Activated CD4-positive, alpha-beta T cell treated with anti-CD3 and anti-CD28 coated beads, Interleukin-2, amount 50 U/mL, for 4 hours (primary cell): ENCODE results near the gene TTLL6.
"Not testable (repeated sequence)": the region's sequence is repeated elsewhere in the genome, so short reads cannot be mapped to it uniquely, and the experiment has no call there.

Source experiments
- DNase-seq, 2 experiments: peaks; one replicate each; pipeline ENCODE4 v3.0.0-alpha.2; 2020

Gene TTLL6

DNA sequence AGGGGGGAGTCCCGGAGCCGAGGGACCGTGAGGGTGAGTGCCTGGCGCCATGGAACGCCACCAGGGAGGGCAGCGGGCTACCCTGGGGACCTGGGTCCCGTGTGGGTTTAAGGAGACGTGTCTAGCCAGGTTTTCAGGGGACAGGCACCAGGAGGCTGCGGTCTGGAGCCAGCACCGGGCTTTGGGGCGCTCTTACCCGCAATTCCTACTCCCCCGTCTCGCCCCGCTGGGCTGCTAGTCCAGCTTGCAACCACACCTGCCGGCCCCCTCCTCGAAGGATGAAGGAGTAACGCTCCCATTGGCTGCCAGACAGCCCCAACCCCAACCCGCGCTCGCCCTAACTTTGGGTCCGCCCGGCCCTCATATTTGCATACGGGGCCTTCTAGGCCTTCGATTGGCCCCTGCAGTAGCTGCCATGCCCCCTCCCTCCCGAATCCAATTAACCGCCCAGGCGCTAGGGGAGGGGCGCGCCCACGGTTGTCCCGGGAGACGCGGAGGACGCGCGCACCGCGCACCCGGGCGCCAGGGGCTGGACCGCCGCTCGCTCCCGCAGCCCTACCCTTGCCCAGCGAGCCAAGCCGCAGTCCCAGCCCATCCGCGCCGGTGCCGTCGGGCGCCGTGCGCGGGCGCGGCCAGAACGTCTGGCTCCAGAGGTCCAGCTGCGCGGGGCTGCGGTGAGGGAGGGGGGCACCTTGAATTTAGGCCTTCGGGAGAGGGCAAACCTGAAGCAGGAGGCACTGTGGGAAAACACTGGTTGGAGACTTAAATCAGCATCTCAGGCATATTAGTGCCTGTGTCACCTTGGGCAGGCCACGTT, at the start of gene TTLL6:
TSS of gene TTLL6 (minus strand) at position 456 of the 817 bp plus-strand sequence. CDS start at position 299, 157 bp downstream.
- DNase-seq: peak; percentile 71 to 72

- no peak for DNase-seq
These were observed 43.4 kb upstream of the TTLL6 start for GRCh38 chr17:48860456-48860855.

GRCh38 chr17:48860034-48860433, 43.0 kb upstream of the TTLL6 start:
- no peak for DNase-seq

DNA sequence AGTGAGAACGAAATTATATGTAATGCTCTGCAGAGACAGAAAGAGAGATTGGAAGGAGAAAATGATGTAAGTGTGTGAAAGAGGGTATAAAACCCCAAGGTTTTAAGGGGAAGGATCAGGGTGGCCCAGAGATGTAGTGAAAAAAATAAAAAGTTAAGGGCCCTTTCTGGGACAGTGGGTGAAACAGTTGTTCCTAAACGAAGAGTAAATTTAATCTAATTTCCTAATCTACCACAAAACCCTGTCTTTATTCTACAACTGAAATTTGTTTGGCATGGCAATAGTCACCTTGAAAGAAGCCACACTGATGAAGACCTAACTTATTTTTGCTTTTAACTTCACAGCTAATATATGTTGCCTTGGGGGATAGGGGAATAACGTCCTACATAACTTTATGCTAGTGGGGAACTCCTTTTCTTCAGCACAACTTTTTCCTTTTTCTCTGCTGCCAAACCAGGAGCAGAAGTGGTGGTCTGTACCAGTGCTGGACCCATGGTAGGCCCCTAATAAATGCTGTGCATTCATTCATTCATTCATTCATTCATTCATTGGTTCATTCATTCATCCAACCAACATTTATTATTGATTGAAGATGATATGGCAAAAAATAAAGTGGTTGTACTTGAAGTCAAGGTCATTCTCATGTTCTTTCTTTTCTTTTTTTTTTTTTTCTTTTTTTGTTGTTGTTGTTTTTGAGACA, 39.2 kb upstream of the TTLL6 start:
- no peak for DNase-seq

DNA sequence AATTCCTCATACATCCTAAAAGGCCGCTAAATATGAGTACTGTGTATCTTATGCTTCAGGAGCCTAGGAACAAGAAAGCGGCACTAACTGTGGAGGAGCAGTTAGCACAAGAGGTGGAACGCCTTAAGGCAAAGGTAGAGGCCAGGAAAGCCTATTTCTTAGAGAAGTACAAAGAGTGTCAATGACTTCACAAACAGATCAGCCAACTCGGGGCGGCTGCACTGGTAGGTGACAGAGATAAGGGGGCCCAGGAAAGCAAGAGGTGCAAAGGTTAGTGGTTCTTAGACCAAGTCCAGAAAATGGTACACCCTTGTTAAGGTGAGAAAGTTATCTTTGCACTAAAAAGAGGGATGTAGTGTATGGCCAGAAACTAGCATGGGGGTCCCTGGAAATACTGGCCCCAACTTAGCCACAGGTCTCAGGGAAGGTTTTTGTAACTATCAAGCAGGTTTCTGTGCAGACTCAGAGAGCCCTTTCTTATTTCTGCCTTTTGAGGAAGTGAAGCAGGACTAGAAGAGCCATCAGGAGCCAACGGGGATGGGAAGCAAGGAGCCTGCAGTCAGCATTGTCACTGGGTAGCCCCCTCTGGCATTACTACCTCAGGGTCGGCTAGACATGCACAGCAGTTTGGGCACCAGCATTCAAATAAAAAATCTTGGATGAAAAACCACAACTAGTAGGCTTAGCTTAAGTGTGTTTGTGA, 37.9 kb upstream of the TTLL6 start:
- DNase-seq: no peak

DNA sequence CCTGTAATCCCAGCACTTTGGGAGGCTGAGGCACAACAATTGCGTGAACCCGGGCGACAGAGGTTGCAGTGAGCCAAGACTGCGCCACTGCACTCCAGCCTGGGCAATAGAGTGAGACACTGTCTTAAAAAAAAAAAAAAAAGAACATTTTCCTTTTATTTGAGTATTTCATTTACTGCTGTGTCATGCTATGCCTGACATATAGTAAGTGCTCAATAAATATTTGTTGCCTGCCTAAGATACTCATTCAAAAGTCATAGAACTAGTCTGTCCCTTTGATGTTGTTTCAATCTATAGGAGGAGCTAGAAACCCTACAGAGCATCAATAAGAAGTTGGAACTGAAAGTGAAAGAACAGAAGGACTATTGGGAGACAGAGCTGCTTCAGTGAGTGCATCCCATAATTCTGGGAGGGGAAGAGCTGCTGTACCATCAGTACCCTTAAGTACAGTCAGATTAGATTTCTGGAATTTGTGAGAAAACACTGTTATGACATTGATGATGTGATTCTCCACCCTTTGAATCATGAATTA, 33.8 kb upstream of the TTLL6 start:
- DNase-seq: no peak

DNA sequence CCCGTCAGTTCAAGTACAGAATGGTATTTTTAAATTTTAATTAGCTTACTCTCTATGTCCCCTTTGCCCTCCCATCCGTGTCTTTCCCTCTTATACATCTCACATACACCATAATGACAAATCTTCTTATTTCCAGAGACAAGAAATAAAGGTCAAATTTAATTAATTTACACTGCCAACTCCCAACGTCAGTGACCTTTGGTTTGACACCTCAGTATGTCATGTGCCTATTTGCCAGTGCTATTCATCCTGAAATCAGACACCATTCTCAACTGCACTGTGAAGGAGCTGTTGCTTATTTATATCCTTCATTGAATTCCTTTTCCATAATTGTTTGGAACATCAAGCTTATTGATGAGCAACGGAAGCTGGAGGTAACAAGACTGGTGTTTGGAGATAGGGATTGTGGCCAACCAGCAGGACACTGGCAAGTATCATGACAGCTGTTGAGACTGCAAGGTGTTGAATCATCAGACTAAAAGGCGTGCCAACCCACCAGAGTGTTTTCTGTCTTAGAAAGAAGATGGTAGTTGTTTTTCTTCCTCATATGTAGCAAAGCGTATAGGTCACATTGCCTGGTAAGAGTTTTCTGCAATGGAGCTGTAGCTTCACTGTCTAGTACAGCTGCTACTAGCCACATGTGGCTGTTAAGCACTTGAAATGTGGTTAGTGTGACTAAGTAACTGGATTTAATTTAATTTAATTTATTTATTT, 26.3 kb upstream of the TTLL6 start:
- no peak for DNase-seq

- no peak for DNase-seq
These were observed 25.7 kb upstream of the TTLL6 start for GRCh38 chr17:48842746-48843145.

- DNase-seq: no peak
These were observed 24.4 kb upstream of the TTLL6 start for GRCh38 chr17:48841395-48841831.

DNA sequence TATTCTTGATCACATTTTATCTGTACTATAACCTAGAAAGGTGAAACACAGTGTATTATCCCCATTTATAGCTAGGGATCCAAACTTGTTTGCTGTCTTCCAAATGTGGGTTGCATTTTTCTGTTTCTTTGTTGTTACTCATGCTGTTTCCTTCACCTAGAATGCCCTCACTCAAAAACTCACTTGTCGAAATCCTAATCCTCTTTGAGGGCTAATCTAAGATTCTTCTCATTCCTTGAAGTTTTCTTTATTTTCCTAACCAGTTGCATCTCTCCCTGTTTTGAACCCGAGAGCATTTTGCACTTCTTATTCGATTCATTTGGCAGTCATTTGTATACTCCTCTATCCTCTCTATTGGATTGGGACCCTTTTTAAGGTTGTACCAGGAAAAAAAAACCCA, 23.4 kb upstream of the TTLL6 start:
- no peak for DNase-seq

DNA sequence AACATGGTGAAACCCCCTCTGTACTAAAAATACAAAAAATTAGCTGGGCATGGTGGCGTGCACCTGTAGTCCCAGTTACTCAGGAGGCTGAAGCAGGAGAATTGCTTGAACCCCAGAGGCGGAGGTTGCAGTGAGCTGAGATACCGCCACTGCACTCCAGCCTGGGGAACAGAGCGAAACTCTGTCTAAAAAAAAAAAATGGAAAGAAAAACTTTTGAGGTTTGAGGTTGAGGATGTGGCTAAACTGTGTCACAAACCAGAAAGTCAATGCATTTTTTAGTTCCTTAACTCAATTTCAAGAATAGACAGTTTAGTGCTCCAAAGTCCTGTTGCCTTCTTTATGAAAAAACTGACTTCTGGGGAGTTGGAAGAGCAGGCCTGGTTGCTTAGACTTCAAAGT, 20.4 kb upstream of the TTLL6 start:
- DNase-seq: not testable (repeated sequence)

- no peak for DNase-seq
These were observed 18.9 kb upstream of the TTLL6 start for GRCh38 chr17:48835971-48836370.

DNA sequence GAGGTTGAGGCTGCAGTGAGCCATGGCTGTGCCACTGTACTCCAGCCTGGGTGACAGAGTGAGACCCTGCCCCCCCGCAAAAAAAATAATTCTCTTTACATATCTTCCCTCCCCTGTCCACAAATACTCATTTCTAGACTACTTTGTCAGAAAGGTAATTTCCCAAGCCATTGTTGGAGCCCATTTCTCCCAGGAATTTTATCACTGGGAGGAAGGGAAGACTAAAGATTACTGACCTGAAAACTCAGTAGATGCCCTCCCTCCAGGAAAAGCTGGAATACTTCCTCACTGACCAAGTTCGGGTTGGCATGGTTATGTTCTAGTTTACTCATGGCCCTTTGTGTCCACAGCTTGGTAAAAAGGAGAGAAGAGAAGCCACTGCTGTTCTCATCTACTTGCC, 17.9 kb upstream of the TTLL6 start:
- DNase-seq: no peak

- no peak for DNase-seq
These were observed 14.5 kb upstream of the TTLL6 start for GRCh38 chr17:48831549-48831883.

GRCh38 chr17:48830840-48831548, 14.0 kb upstream of the TTLL6 start, which contains the start of gene CALCOCO2:
Gene CALCOCO2 (plus strand): TSS chr17:48831035. CDS start chr17:48841708, 10,673 bp downstream.
- peak; percentile 75 to 77 for DNase-seq

DNA sequence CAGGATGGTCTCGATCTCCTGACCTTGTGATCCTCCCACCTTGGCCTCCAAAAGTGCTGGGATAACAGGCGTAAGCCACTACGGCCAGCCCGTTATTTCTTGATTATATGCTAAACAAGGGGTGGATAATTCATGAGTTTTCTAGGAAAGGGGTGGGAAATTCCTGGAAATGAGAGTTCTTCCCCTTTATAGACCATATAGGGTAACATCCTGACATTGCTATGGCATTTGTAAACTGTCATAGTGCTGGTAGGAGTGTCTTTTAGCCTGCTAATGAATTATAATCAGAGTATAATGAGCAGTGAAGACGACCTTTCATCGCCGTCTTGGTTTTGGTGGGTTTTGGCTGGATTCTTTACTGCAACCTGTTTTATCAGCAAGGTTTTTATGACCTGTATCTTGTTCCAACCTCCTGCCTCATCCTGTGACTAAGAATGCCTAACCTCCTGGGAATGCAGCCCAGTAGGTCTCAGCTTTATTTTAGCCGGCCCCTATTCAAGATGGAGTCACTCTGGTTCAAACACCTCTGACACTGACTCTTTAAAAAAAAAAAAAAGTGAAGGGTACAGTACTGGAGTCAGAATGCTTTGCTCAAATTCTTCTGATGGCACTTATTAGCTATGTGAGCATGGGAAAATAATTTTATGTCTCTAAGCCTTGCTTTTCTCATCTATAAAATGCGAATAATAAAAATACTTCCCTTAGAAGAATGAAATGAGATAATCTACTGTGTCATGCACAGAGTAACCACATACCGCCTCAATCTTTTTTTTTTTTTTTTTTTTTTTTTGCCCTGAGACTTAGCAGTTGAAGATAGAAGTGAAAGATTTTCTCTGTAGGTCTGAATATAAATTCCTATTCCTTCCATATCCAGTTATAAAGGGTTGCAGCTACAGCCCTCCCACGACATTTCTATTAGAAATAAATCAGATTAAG, 8.7 kb upstream of the TTLL6 start:
- no peak for DNase-seq

GRCh38 chr17:48820936-48821335, 3.9 kb upstream of the TTLL6 start:
- not testable (repeated sequence) for DNase-seq

GRCh38 chr17:48819466-48819865, 2.4 kb upstream of the TTLL6 start:
- no peak for DNase-seq

- DNase-seq: no peak
These were observed 1.4 kb upstream of the TTLL6 start for GRCh38 chr17:48818361-48818841.

GRCh38 chr17:48816438-48816773, 623 bp downstream of the TTLL6 start:
- DNase-seq: no peak

GRCh38 chr17:48815311-48815710, 1.7 kb downstream of the TTLL6 start:
- DNase-seq: no peak
